HG03520 (cell line): ENCODE measurements around the gene FDX1.
A peak's percentile ranks its signal among the peaks of the same experiment; 100 is the strongest.

ENCODE experiments used
- ATAC-seq: cut with Tn5 transposase; IDR thresholded peaks from one replicate; pipeline ENCODE4 v1.9.1; 2021; ENCODE audit warnings: mild to moderate bottlenecking, moderate library complexity; ENCODE audit not compliant: unreplicated experiment

The FDX1 gene

GRCh38 chr11:110431051-110431672 is 1.4 kb downstream of the FDX1 start:
- ATAC-seq = no peak

- no peak for ATAC-seq
These were observed 1.9 kb downstream of the FDX1 start for GRCh38 chr11:110431674-110432073.

GRCh38 chr11:110432713-110433392 is 3.1 kb downstream of the FDX1 start:
- no peak for ATAC-seq

GRCh38 chr11:110433393-110434333 is 3.9 kb downstream of the FDX1 start:
- ATAC-seq = no peak

- no peak for ATAC-seq
These were observed 5.4 kb downstream of the FDX1 start for GRCh38 chr11:110434952-110435779.

- ATAC-seq = no peak
These were observed 6.3 kb downstream of the FDX1 start for GRCh38 chr11:110435780-110436717.

- no peak for ATAC-seq
These were observed 8.3 kb downstream of the FDX1 start for GRCh38 chr11:110438017-110438416.

- ATAC-seq = no peak
These were observed 15.7 kb downstream of the FDX1 start for GRCh38 chr11:110445437-110445836.

- ATAC-seq = no peak
These were observed 16.3 kb downstream of the FDX1 start for GRCh38 chr11:110446061-110446460.

- ATAC-seq = no peak
These were observed 16.8 kb downstream of the FDX1 start for GRCh38 chr11:110446594-110446993.

- ATAC-seq = no peak
These were observed 17.6 kb downstream of the FDX1 start for GRCh38 chr11:110447343-110447742.

GRCh38 chr11:110447897-110448745 is 18.4 kb downstream of the FDX1 start:
- ATAC-seq = no peak

- no peak for ATAC-seq
These were observed 20.5 kb downstream of the FDX1 start for GRCh38 chr11:110450246-110450645.

GRCh38 chr11:110452720-110453119 is 23.0 kb downstream of the FDX1 start:
- no peak for ATAC-seq

GRCh38 chr11:110453684-110454354 is 24.1 kb downstream of the FDX1 start:
- ATAC-seq = peak; percentile 92

GRCh38 chr11:110454609-110455008 is 24.9 kb downstream of the FDX1 start:
- ATAC-seq = no peak

GRCh38 chr11:110455718-110456117 is 26.0 kb downstream of the FDX1 start:
- no peak for ATAC-seq

GRCh38 chr11:110463153-110463552 is 33.4 kb downstream of the FDX1 start:
- peak; percentile 63 for ATAC-seq
